Measurements from ENCODE around the gene SNX11.

- no peak for TF ChIP-seq ZNF561 (tag by site-specific recombination; IDR thresholded peaks at IDR 0.05; ENCODE audit: borderline replicate concordance)
- TF ChIP-seq CTCF (tag by site-specific recombination; IDR thresholded peaks at IDR 0.05): no peak
- no peak for TF ChIP-seq TRIM28 (IDR thresholded peaks at IDR 0.05; ENCODE audit: borderline replicate concordance, low read length)
- TF ChIP-seq YY1 (tag by site-specific recombination; IDR thresholded peaks at IDR 0.05): no peak
- no peak for TF ChIP-seq ZNF121 (tag by site-specific recombination; IDR thresholded peaks at IDR 0.05)
- no peak for TF ChIP-seq ZNF513 (tag by site-specific recombination; IDR thresholded peaks at IDR 0.05)
- TF ChIP-seq ZNF560 (tag by site-specific recombination; IDR thresholded peaks at IDR 0.05; ENCODE audit: borderline replicate concordance): no peak
- no peak for TF ChIP-seq SETDB1 (IDR thresholded peaks at IDR 0.05; ENCODE audit: insufficient read length, low read length)
- TF ChIP-seq GLI2 (tag by site-specific recombination; IDR thresholded peaks at IDR 0.05; ENCODE audit: borderline replicate concordance, low read depth): no peak
- TF ChIP-seq MEIS1 (CRISPR knock-in tag; IDR thresholded peaks at IDR 0.05; ENCODE audit: borderline replicate concordance): no peak
Measured at GRCh38 chr17:48060249-48060648, 47.3 kb upstream of the SNX11 start.
